Peyer's patch (tissue), 4 donors: Measurements from ENCODE around the gene PI4KA. TPM values are rescaled to one million over a fixed set of nuclear protein-coding genes. Genes with fewer than 3 reads are reported as not detected.
"Not testable (repeated sequence)": the region's sequence is repeated elsewhere in the genome, so short reads cannot be mapped to it uniquely, and the experiment has no call there.

Experiments
- DNase-seq, 3 donors: peaks; one replicate each; pipeline ENCODE4 v3.0.0-alpha.2; 2017 to 2019
- H3K27ac ChIP-seq, 4 donors: fragments of 200-600 bp; sonication (generic); one replicate each; pipeline ENCODE4 v1.5.1; 2016 to 2019
- H3K27me3 ChIP-seq, 2 donors: fragments of 200-600 bp; sonication (generic); one replicate each; pipeline ENCODE4 v1.5.1; 2019
- H3K36me3 ChIP-seq, 3 donors: fragments of 200-600 bp; sonication (generic); one replicate each; pipeline ENCODE4 v1.5.1; 2016 to 2019
- H3K4me1 ChIP-seq, 4 donors: fragments of 200-600 bp; sonication (generic); one replicate each; pipeline ENCODE4 v1.5.1; 2016 to 2019
- H3K4me3 ChIP-seq, 4 donors: fragments of 200-600 bp; sonication (generic); 1 replicate in 3 of 4; 2 replicates in 1 of 4; pipeline ENCODE4 v1.5.1; 2016 to 2019; ENCODE audit warnings: mild to moderate bottlenecking in 1 of 4
- H3K9me3 ChIP-seq, 4 donors: fragments of 200-600 bp; sonication (generic); one replicate each; pipeline ENCODE4 v1.5.1; 2016 to 2019; ENCODE audit warnings: mild to moderate bottlenecking in 1 of 4
- POLR2A ChIP-seq, 2 donors: fragments of 450-650 bp; IDR thresholded peaks; one replicate each; pipeline ENCODE4 v1.5.1; 2017; ENCODE audit warnings: antibody characterized with exemption in 2 of 2, mild to moderate bottlenecking in 2 of 2, moderate library complexity in 2 of 2
- total RNA-seq, 4 donors: library from RNA; depleted of rRNA; stranded (reverse); fragments of >200 nt; gene quantifications; one replicate each; pipeline ENCODE4 v1.1.0, GENCODE V29; 2016
- TF ChIP-seq, protein P1 (sequence below), 6 experiments: fragments of 450-650 bp in 4 of 6; fragments of 200-600 bp in 2 of 6; sonication (generic) in 1 of 6; IDR thresholded peaks; one replicate each; pipeline ENCODE4 v1.5.1; 2017 to 2019; ENCODE audit warnings: antibody characterized with exemption in 6 of 6, mild to moderate bottlenecking in 3 of 6, moderate library complexity in 1 of 6

The PI4KA gene
- total RNA-seq, 4 donors from 2014 or later: 99.7 to 184 (median 161) TPM

DNA sequence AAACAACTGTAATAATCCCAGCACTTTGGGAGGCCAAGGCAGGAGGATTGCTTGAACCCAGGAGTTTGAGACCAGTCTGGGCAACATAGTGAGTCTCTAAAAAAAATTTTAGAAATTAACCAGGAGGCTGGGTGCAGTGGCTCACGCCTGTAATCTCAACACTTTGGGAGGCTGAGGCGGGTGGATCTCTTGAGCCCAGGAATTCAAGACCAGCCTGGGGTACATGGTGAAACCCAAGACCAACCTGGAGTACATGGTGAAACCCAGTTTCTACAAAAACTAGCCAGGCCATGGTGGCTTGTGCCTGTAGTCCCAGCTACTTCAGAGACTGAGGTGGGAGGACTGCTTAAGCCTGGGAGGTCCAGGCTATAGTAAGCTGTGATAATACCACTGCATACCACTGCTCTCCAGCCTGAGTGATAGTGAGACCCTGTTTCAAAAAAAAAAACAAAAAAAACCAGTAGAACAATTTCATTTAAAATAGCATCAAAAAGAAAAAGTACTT is 11.2 kb downstream of the PI4KA start:
- H3K27ac ChIP-seq: no peak overlapping the region
- no peaks in the 10 kb centered on the region for H3K27me3 ChIP-seq
- TF ChIP-seq, protein P1, sequence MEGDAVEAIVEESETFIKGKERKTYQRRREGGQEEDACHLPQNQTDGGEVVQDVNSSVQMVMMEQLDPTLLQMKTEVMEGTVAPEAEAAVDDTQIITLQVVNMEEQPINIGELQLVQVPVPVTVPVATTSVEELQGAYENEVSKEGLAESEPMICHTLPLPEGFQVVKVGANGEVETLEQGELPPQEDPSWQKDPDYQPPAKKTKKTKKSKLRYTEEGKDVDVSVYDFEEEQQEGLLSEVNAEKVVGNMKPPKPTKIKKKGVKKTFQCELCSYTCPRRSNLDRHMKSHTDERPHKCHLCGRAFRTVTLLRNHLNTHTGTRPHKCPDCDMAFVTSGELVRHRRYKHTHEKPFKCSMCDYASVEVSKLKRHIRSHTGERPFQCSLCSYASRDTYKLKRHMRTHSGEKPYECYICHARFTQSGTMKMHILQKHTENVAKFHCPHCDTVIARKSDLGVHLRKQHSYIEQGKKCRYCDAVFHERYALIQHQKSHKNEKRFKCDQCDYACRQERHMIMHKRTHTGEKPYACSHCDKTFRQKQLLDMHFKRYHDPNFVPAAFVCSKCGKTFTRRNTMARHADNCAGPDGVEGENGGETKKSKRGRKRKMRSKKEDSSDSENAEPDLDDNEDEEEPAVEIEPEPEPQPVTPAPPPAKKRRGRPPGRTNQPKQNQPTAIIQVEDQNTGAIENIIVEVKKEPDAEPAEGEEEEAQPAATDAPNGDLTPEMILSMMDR (IDR thresholded peaks at IDR 0.05): no peak
- no peak for TF ChIP-seq POLR2A (IDR thresholded peaks at IDR 0.05)
- no peaks in the 10 kb centered on the region for H3K36me3 ChIP-seq
- H3K9me3 ChIP-seq: no peaks in the 10 kb centered on the region
- no peak for DNase-seq
- H3K4me3 ChIP-seq: no peak overlapping the region
- H3K4me1 ChIP-seq: no peaks in the 10 kb centered on the region

- H3K36me3 ChIP-seq: no peaks in the 10 kb centered on the region
- no peaks in the 10 kb centered on the region for H3K9me3 ChIP-seq
- DNase-seq: no peak
- H3K27me3 ChIP-seq: no peaks in the 10 kb centered on the region
- no peak for TF ChIP-seq POLR2A (IDR thresholded peaks at IDR 0.05)
- TF ChIP-seq, protein P1 (IDR thresholded peaks at IDR 0.05): no peak
- no peak overlapping the region for H3K4me3 ChIP-seq
- peaks cover 0 to 5% (median 0%) of the 10 kb centered on the region in 4 donors for H3K4me1 ChIP-seq
- no peak overlapping the region for H3K27ac ChIP-seq
Measured at GRCh38 chr22:20844055-20845037, 14.3 kb downstream of the PI4KA start.

- Histone ChIP-seq H3K27me3 (no peaks in the 10 kb centered on the region), H3K27ac (no peak overlapping the region), H3K4me1 (peaks cover 0 to 5% (median 0%) of the 10 kb centered on the region in 4 donors), H3K4me3 (no peak overlapping the region), H3K9me3 (no peaks in the 10 kb centered on the region), H3K36me3 (no peaks in the 10 kb centered on the region)
- TF ChIP-seq POLR2A (IDR thresholded peaks at IDR 0.05): no peak
- TF ChIP-seq, protein P1 (IDR thresholded peaks at IDR 0.05): no peak
- no peak for DNase-seq
Measured at GRCh38 chr22:20843501-20843900, 15.1 kb downstream of the PI4KA start.

DNA sequence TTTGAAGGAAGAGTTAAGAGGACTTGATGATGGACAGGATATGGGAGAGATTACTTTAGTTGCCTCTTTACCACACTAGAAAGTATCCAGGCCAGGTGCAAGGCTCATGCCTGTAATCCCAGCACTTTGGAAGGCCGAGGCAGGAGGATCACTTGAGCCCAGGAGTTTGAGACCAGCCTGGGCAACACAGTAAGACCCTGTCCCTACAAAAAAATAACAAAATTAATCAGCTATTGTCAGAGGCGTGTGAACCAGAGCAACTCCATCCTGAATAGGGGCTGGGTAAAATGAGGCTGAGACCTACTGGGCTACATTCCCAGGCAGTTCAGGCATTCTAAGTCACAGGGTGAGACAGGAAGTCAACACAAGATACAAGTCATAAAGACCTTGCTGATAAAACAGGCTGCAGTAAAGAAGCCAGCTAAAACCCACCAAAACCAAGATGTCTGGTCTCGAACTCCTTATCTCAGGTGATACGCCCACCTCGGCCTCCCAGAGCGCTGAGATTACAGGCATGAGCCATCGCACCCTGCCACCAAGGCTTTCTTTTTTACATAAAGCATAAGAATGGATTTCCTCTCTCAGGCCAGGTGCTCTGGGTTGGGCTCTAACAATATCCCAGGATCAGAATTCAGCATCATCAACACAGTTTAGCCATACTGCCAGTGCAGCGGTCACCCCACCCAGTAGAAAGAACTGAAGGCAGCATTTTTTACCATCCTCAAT is 17.8 kb downstream of the PI4KA start:
- Histone ChIP-seq H3K9me3 (no peaks in the 10 kb centered on the region), H3K4me3 (no peak overlapping the region), H3K4me1 (peaks cover 0 to 5% (median 0%) of the 10 kb centered on the region in 4 donors), H3K27ac (no peak overlapping the region), H3K27me3 (no peaks in the 10 kb centered on the region), H3K36me3 (no peaks in the 10 kb centered on the region)
- TF ChIP-seq, protein P1 (IDR thresholded peaks at IDR 0.05): no peak
- no peak for TF ChIP-seq POLR2A (IDR thresholded peaks at IDR 0.05)
- DNase-seq: no peak

DNA sequence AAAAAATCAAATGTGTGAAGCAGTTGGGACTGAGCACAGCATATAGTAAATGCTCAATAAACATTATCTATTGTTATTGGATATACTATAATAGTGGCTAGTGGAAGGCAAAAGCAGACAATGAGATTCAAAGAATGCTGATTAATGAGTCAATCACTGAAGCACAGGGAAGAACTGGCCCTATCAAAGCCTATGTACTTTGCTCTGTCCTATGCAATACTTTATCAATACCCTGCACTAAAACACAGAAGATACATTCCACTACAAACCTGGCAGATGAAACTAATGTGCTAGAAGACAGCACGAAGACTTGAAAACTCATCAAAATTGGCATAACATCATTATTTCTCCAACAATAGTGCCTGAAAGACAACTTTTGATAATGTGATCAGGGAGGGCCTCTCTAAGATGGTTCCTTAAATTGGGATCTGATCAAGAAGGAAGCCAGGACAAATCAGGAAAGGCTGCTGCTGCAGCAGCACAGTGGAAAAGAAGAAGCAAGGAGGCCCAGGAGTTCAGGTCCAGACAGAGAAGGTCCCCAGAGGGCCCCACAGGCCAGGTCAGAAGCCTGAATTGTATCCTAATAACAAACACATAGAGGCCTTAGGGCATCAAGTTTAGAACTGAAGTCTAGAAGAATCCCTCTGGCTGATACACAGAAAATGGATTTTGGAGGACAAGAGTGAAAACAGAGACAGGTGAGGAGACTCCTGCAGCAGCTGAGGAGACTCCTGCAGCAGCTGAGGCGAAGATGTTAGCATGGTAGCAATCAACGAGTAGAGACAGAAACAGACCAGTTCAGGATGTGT is 18.6 kb downstream of the PI4KA start:
- no peak overlapping the region for H3K4me3 ChIP-seq
- no peaks in the 10 kb centered on the region for H3K36me3 ChIP-seq
- TF ChIP-seq POLR2A (IDR thresholded peaks at IDR 0.05): no peak
- TF ChIP-seq, protein P1 (IDR thresholded peaks at IDR 0.05): no peak
- no peak overlapping the region for H3K27ac ChIP-seq
- H3K27me3 ChIP-seq: no peaks in the 10 kb centered on the region
- no peaks in the 10 kb centered on the region for H3K9me3 ChIP-seq
- H3K4me1 ChIP-seq: peaks cover 0 to 5% (median 0%) of the 10 kb centered on the region in 4 donors
- DNase-seq: no peak

GRCh38 chr22:20839354-20839753 is 19.3 kb downstream of the PI4KA start:
- H3K9me3 ChIP-seq, H3K4me1 ChIP-seq, H3K27me3 ChIP-seq: not testable (repeated sequence)

More at GRCh38 chr22:20839354-20839753, 19.3 kb downstream of the PI4KA start:
- not testable (repeated sequence) for H3K4me3 ChIP-seq, DNase-seq, H3K36me3 ChIP-seq, H3K27ac ChIP-seq
